ENCODE measurements around the gene SRSF8. TPM values are rescaled to one million over a fixed set of nuclear protein-coding genes. Genes with fewer than 3 reads are reported as not detected.

The SRSF8 gene
- total RNA-seq, 2 experiments from 2014 or later, result 31.1 to 32.2 TPM

- no peaks in the 10 kb centered on the region for H3K9me3 Mint-ChIP-seq
- H3K27me3 Mint-ChIP-seq, result peaks cover 18% of the 10 kb centered on the region
- H3K4me1 Mint-ChIP-seq (ENCODE audit: low read depth), result no peaks in the 10 kb centered on the region
- H3K4me3 Mint-ChIP-seq, result no peak overlapping the region
- DNase-seq, result no peak
- H3K27ac Mint-ChIP-seq, result no peak overlapping the region
- ChIA-PET CTCF (no interaction called here), POLR2A (no interaction called here)
- intact Hi-C loops (cut with micrococcal nuclease), result no loop called here
- H3K36me3 Mint-ChIP-seq, result no peaks in the 10 kb centered on the region
Observed at GRCh38 chr11:95050595-95051202, 16.0 kb upstream of the SRSF8 start.

DNA sequence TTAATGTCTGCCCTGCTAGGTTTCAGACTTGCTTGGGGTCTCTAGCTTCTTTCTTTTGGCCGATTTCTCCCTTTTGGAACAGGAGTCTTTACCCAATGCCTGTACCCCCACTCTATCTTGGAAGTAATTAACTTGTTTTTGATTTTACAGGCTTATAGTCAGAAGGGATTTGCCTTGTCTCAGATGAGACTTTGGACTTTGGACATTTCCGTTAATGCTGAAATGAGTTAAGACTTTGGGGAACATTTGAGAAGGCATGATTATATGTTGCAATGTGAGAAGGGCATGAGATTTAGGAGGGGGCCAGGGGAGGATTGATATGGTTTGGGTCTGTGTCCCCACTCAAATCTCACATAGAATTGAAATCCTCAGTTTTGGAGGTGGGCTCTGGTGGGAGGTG is 12.4 kb upstream of the SRSF8 start:
- POLR2A ChIA-PET, result no interaction called here
- Mint-ChIP-seq H3K4me3 (no peak overlapping the region), H3K27ac (no peak overlapping the region), H3K4me1 (ENCODE audit: low read depth) (no peaks in the 10 kb centered on the region), H3K27me3 (peaks cover 13% of the 10 kb centered on the region), H3K9me3 (no peaks in the 10 kb centered on the region), H3K36me3 (no peaks in the 10 kb centered on the region)
- intact Hi-C loops (cut with micrococcal nuclease), result no loop called here
- DNase-seq, result no peak
- CTCF ChIA-PET, result interaction anchor here (1.0 kb wide), 1 partner anchor 13 kb away, joined by 3 read pairs; the partner anchor contains the start of gene SRSF8

- CTCF ChIA-PET, result no interaction called here
- no peak for DNase-seq
- Mint-ChIP-seq H3K9me3 (no peaks in the 10 kb centered on the region), H3K27ac (no peak overlapping the region), H3K36me3 (no peaks in the 10 kb centered on the region), H3K4me3 (no peak overlapping the region), H3K4me1 (ENCODE audit: low read depth) (no peaks in the 10 kb centered on the region), H3K27me3 (peaks cover 12% of the 10 kb centered on the region)
- intact Hi-C loops (cut with micrococcal nuclease), result no loop called here
- POLR2A ChIA-PET, result interaction anchor here (0.6 kb wide), 1 partner anchor 55 kb away, joined by 3 read pairs; no protein-coding TSS in a partner anchor
Observed at GRCh38 chr11:95055283-95055897, 11.3 kb upstream of the SRSF8 start.

DNA sequence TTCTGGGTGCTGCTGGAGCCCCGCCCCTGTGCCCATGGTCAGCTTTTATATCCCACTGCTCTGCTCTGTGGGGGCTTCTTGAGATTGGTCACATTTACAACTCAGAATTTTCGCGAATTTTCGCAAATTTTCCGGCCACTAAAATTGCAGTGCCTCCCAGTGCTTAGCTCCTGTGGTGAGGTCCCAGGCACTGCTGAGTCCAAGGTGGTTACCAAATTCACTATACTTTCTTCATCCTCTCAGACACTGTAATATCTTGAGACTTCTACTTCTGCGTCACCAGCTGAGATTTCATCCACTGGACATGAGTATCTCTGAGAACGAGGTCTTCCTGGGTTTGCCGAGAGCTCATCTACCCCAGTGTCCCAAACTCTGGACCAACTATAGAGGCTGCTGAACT is 8.8 kb upstream of the SRSF8 start:
- no peak for DNase-seq
- intact Hi-C loops (cut with micrococcal nuclease), result no loop called here
- Mint-ChIP-seq H3K4me1 (ENCODE audit: low read depth) (no peaks in the 10 kb centered on the region), H3K4me3 (no peak overlapping the region), H3K36me3 (no peaks in the 10 kb centered on the region), H3K27me3 (peaks cover 14% of the 10 kb centered on the region), H3K9me3 (no peaks in the 10 kb centered on the region), H3K27ac (no peak overlapping the region)
- ChIA-PET CTCF (interaction anchor here (1.2 kb wide), 1 partner anchor 9 kb away, joined by 3 read pairs; the partner anchor contains the start of gene SRSF8), POLR2A (no interaction called here)

DNA sequence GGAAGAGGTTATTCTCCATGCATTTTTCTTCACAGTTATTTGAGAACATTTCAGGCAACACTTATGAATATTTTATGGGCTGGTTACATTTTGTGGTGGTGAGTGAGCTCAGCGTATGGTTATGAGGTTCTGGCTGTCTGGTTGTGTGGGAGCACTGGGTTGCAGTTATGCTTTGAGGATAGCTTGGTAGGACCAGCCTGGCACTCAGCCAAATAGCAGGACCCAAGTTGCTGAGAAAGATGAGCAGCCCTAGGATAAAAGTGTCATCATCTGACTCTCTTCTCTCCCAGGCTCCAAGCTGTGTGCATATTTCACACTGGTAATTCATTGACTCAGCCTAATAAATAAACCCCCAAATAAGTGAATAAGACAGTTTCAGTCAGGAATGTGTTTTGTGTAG is 8.1 kb upstream of the SRSF8 start:
- CTCF ChIA-PET, result interaction anchor here (1.2 kb wide), 1 partner anchor 8 kb away, joined by 3 read pairs; the partner anchor contains the start of gene SRSF8

GRCh38 chr11:95059046-95059445 is 7.7 kb upstream of the SRSF8 start:
- ChIA-PET CTCF (no interaction called here), POLR2A (no interaction called here)
- Mint-ChIP-seq H3K4me1 (ENCODE audit: low read depth) (no peaks in the 10 kb centered on the region), H3K27me3 (peaks cover 10% of the 10 kb centered on the region), H3K27ac (no peak overlapping the region), H3K9me3 (no peaks in the 10 kb centered on the region), H3K36me3 (no peaks in the 10 kb centered on the region), H3K4me3 (no peak overlapping the region)
- intact Hi-C loops (cut with micrococcal nuclease), result no loop called here
- no peak for DNase-seq

More for the DNA sequence above, 8.1 kb upstream of the SRSF8 start:
- no peaks in the 10 kb centered on the region for H3K4me1 Mint-ChIP-seq (ENCODE audit: low read depth)
- H3K27ac Mint-ChIP-seq, result no peak overlapping the region
- POLR2A ChIA-PET, result no interaction called here
- peaks cover 10% of the 10 kb centered on the region for H3K27me3 Mint-ChIP-seq
- intact Hi-C loops (cut with micrococcal nuclease), result no loop called here
- H3K4me3 Mint-ChIP-seq, result no peak overlapping the region
- H3K9me3 Mint-ChIP-seq, result no peaks in the 10 kb centered on the region
- H3K36me3 Mint-ChIP-seq, result no peaks in the 10 kb centered on the region
- DNase-seq, result no peak

GRCh38 chr11:95065336-95065735 is 1.4 kb upstream of the SRSF8 start:
- DNase-seq, result no peak
- H3K4me3 Mint-ChIP-seq, result no peak overlapping the region
- H3K36me3 Mint-ChIP-seq, result peaks cover 10% of the 10 kb centered on the region
- POLR2A ChIA-PET, result interaction anchor here (1.0 kb wide), 1 partner anchor 724 kb away, joined by 4 read pairs; no protein-coding TSS in a partner anchor
- CTCF ChIA-PET, result interaction anchor here (0.6 to 2.1 kb wide), 4 partner anchors 37 to 92 kb away, joined by 3 to 9 read pairs (median 4); partner anchors contain the start of genes CWC15 and KDM4D
- H3K9me3 Mint-ChIP-seq, result no peaks in the 10 kb centered on the region
- H3K27me3 Mint-ChIP-seq, result peaks cover 3% of the 10 kb centered on the region
- intact Hi-C loops (cut with micrococcal nuclease), result loop anchor here (5.0 to 10.0 kb wide), 4 partner anchors 187 to 1329 kb away; partner anchors contain the start of genes ANKRD49, JRKL and MRE11
- no peak overlapping the region for H3K27ac Mint-ChIP-seq
- H3K4me1 Mint-ChIP-seq (ENCODE audit: low read depth), result peaks cover 12% of the 10 kb centered on the region

- no peaks in the 10 kb centered on the region for H3K27me3 Mint-ChIP-seq
- H3K4me1 Mint-ChIP-seq (ENCODE audit: low read depth), result peaks cover 24% of the 10 kb centered on the region
- ChIA-PET POLR2A (interaction anchor here (0.6 to 4.6 kb wide), 20 partner anchors 9 to 1327 kb away, joined by 3 to 59 read pairs (median 4); partner anchors contain the start of genes CCDC82, CEP57, CWC15 and ENDOD1), CTCF (interaction anchor here (0.6 to 8.2 kb wide), 20 partner anchors 9 to 1326 kb away, joined by 3 to 220 read pairs (median 4); partner anchors contain the start of genes C11orf54, CWC15, ENDOD1 and FAM76B)
- DNase-seq, result peak; percentile 85
- peaks cover 10% of the 10 kb centered on the region for H3K36me3 Mint-ChIP-seq
- peak overlapping the region; percentile 97 for H3K27ac Mint-ChIP-seq
- intact Hi-C loops (cut with micrococcal nuclease), result loop anchor here (5.0 to 10.0 kb wide), 4 partner anchors 185 to 1328 kb away; partner anchors contain the start of genes ANKRD49, JRKL and MRE11
- H3K9me3 Mint-ChIP-seq, result no peaks in the 10 kb centered on the region
- peak overlapping the region; percentile 87 for H3K4me3 Mint-ChIP-seq
Observed at GRCh38 chr11:95067039-95067840, 521 bp downstream of the SRSF8 start.

- ChIA-PET POLR2A (interaction anchor here (0.6 to 4.6 kb wide), 17 partner anchors 12 to 1328 kb away, joined by 3 to 59 read pairs (median 4); partner anchors contain the start of genes CCDC82, CEP57, CWC15 and ENDOD1), CTCF (interaction anchor here (0.9 to 8.2 kb wide), 14 partner anchors 15 to 722 kb away, joined by 3 to 220 read pairs (median 5); partner anchors contain the start of genes CWC15, ENDOD1, FAM76B and KDM4D)
- Mint-ChIP-seq H3K36me3 (peaks cover 10% of the 10 kb centered on the region), H3K27ac (peak overlapping the region; percentile 97), H3K27me3 (no peaks in the 10 kb centered on the region), H3K9me3 (no peaks in the 10 kb centered on the region), H3K4me1 (ENCODE audit: low read depth) (peaks cover 29% of the 10 kb centered on the region), H3K4me3 (peak overlapping the region; percentile 87)
- intact Hi-C loops (cut with micrococcal nuclease), result loop anchor here (1.0 to 10.0 kb wide), 11 partner anchors 16 to 1327 kb away; partner anchors contain the start of genes ANKRD49, CEP57, CWC15 and ENDOD1
- DNase-seq, result no peak
Observed at GRCh38 chr11:95067841-95068219, 1.1 kb downstream of the SRSF8 start.

GRCh38 chr11:95068549-95068948 is 1.8 kb downstream of the SRSF8 start:
- peak; percentile 85 for DNase-seq
- ChIA-PET POLR2A (interaction anchor here (1.1 to 4.6 kb wide), 9 partner anchors 11 to 1328 kb away, joined by 3 to 59 read pairs (median 7); partner anchors contain the start of genes CEP57, CWC15, ENDOD1 and KDM4D), CTCF (interaction anchor here (1.2 to 8.2 kb wide), 12 partner anchors 14 to 637 kb away, joined by 3 to 220 read pairs (median 7); partner anchors contain the start of genes ENDOD1 and SESN3)
- Mint-ChIP-seq H3K4me1 (ENCODE audit: low read depth) (peaks cover 33% of the 10 kb centered on the region), H3K27ac (peak overlapping the region; percentile 97), H3K27me3 (no peaks in the 10 kb centered on the region), H3K36me3 (peaks cover 10% of the 10 kb centered on the region), H3K9me3 (no peaks in the 10 kb centered on the region), H3K4me3 (peak overlapping the region; percentile 87)
- intact Hi-C loops (cut with micrococcal nuclease), result loop anchor here (1.0 to 10.0 kb wide), 11 partner anchors 16 to 1326 kb away; partner anchors contain the start of genes ANKRD49, CEP57, CWC15 and ENDOD1

- POLR2A ChIA-PET, result interaction anchor here (0.8 to 4.6 kb wide), 4 partner anchors 14 to 76 kb away, joined by 3 to 59 read pairs (median 10); partner anchors contain the start of gene ENDOD1
Observed at GRCh38 chr11:95070471-95070870, 3.8 kb downstream of the SRSF8 start.

More at GRCh38 chr11:95070471-95070870, 3.8 kb downstream of the SRSF8 start:
- Mint-ChIP-seq H3K9me3 (no peaks in the 10 kb centered on the region), H3K36me3 (peaks cover 10% of the 10 kb centered on the region), H3K4me1 (ENCODE audit: low read depth) (peaks cover 33% of the 10 kb centered on the region), H3K27ac (no peak overlapping the region), H3K4me3 (no peak overlapping the region), H3K27me3 (no peaks in the 10 kb centered on the region)
- no peak for DNase-seq
- CTCF ChIA-PET, result interaction anchor here (0.8 to 8.2 kb wide), 12 partner anchors 9 to 717 kb away, joined by 3 to 220 read pairs (median 5); partner anchors contain the start of gene ENDOD1
- intact Hi-C loops (cut with micrococcal nuclease), result no loop called here

Measured in activated CD4-positive, alpha-beta memory T cell treated with anti-CD3 and anti-CD28 coated beads for 36 hours (primary cell).